ENCODE measurements around the gene PSMB7.
"Not testable (repeated sequence)": the region's sequence is repeated elsewhere in the genome, so short reads cannot be mapped to it uniquely, and the experiment has no call there.

Gene PSMB7

DNA sequence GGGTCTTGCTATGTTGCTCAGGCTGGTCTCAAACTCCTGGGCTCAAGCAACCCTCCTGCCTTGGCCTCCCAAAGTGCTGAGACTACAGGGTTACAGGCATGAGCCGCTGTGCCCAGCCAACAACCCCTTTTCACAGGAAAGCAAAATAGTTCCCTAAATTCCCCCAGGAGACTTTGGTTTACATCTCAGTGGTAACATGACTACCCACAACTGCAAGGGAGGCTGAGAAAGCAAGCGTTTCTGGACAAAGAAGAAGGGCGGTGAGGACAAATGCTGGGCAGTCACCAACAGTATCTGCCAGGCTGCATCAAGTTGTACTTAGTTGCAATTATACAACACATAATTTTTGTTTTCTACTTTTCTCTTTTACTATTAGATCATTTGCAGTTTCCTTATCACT, 27.6 kb upstream of the PSMB7 start:
- DNase-seq = no peak

- no peak for DNase-seq
These were observed 27.1 kb upstream of the PSMB7 start for GRCh38 chr9:124442379-124442778.

DNA sequence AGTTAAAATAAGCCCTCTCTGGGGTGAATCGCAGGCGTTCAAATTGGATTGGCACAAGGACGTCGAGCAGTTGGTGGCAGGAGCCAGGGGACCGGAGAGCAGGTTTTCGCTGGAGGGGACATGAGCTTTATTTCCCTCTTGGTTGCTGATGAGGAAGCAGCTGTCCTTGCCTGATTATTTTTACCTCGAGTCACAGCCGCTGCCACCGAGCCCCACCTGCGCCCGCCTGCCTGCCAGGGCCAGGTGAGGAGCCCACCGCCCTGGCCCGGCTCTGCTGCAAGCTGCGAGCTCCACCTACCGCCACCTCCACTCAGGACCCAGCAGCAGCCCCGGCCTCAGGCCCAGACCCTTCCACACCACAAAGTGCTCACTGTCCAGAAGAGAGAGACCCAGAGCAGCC, 26.0 kb upstream of the PSMB7 start:
- no peak for DNase-seq

- no peak for DNase-seq
These were observed 25.5 kb upstream of the PSMB7 start for GRCh38 chr9:124440786-124441185.

DNA sequence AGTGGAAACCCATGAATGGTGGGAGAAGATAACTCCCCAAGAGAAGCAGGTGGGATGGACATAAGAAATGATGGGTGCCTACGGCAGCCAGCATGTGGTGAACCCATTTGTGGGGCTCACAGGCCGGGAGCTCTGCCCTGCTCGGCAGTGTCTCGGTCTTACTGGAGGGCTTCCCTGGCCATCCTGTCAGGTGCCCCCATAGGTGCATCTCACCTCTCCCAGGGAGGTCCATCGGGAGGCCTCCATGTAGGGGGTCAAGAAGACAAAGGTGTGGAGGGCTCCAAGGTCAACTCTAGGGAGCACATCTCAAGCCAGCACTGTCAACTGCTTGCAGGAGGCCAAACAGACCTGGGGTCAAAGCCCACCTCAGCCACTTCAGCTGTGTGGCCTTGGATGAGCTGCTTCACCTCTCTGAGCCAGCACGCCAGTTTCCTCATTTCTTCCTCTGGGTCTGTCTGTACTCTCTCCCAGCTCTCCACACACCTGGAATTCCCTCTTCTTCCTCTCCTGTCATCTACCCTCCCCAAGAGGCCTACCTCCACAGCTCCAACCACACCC, 24.5 kb upstream of the PSMB7 start:
- no peak for DNase-seq

DNA sequence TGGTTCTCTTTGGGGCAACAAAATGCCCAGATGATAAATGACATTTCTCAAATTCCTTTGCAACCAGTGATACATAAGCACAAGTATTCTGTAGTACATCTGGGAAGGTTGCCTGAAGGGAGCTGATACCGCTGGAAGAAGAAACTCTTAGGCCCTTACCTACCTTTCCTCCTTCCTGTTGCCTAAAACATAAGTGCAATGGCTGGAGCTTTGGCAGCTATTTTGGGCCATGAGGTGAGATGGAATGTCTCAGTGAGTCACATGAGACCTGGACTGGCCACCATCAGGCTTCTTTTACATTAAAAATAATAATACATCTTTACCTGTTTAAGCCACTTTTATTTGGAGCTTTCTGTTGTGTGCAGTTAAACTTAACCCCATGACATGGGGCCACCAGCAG, 23.8 kb upstream of the PSMB7 start:
- no peak for DNase-seq

DNA sequence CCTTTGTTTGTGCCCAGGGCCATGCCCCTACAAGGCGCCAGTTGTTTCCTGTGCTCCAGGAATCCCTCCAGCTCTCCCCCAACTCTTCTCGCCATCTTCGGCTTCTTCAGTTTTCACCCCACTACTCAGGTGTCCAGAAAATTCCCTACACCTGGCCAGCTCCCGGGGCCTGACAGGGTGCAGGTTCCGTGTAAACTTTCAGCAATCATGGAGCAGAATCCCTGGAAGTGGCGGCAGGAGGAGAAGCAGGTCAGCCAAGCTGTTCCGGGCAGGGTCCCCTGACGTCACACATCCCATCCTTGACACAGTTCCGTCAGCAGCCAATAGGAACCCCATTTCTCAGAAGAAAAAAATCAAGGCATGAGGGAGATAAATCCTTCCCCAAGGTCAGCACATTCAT, 22.8 kb upstream of the PSMB7 start:
- DNase-seq = no peak

GRCh38 chr9:124437086-124437485, 21.8 kb upstream of the PSMB7 start:
- DNase-seq = no peak

DNA sequence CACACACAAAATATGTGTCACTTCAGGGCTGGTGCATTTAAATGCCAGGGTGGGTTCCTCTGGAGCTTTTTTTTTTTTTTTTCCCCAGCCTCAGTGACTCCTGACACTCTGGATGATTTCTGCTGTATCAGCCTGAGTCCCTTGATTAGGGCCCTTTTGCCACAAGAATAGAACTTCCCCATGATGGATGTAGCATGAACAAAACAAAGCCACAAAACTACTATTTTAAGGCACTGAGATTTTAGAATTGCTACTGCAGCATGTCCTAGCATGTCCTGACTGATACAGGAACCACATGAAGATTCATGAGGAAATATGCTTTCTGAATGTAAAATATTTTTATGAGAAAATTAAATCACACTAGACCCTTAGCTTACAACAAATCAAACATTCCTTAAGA, 21.1 kb upstream of the PSMB7 start:
- DNase-seq = no peak

DNA sequence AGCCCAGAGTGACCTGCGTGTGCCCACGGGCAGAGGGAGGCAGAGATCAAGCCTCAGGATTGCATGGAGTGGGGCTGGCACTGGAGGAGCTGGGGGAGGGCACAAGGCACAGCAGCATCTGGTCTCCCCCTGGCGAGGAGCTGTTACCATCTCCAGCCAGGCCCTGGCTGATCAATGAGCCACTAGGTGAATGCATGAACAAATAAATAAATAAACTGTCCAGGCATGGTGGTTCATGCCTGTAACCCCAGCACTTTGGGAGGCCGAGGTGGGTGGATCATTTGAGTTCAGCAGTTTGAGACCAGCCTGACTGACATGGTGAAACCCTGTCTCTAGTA, 14.3 kb upstream of the PSMB7 start:
- DNase-seq = no peak

DNA sequence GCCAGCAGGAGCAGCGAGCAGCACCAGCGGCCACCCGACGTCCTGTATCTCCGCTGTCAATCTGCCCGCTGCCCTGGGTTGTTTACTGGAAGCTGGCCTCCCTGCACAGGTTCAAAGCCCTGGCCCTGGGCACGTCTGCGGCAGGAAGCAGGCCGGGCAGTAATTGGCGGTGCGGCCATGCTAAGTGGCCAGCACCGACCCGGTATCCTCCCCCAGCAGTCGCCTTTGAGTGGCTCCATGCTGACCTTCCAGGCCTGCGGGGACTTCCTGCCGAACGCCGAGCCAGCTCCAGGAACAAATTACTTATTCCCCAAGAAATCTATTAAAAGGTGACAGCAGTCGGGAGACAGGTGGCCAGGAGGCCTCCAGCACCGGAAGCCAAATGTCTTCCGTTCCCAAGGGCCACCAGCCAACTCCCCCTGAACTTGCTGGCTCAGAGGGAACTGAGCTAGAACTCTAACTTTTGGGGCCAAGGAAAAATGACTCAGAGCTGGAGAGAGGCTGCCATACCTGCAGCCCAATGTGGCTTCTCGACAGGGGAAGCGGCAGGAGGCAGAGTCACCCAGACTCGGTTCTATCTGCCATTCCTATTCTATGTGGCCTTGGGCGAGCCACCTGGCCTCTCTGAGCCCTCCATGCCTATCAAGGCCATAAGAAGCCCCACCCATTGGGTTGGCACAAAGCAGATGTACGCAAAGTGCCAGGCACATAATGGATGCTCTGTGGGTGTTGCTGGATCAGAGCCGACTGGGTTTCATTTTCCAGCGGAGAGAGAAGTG, 13.7 kb upstream of the PSMB7 start:
- no peak for DNase-seq

- no peak for DNase-seq
These were observed 12.0 kb upstream of the PSMB7 start for GRCh38 chr9:124427281-124427680.

DNA sequence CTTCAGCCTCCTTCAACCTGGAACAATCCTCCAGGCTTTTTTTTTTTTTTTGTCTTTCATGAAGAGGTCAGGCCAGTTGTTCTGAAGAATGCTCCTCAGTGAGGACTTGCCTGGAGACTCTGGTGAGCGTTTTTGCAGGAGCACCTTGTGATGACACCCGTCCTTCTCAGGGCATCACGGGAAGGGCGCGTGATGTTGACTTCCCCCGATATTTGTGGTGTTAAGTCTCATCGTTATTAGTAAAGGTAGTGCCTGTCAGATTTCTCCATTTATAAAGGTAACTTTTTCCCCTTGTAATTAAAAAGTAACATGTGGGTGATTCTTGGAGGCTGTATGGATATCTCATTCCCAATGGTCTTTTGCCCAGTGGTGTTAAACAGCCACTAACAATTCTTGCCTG, 11.1 kb upstream of the PSMB7 start:
- no peak for DNase-seq

DNA sequence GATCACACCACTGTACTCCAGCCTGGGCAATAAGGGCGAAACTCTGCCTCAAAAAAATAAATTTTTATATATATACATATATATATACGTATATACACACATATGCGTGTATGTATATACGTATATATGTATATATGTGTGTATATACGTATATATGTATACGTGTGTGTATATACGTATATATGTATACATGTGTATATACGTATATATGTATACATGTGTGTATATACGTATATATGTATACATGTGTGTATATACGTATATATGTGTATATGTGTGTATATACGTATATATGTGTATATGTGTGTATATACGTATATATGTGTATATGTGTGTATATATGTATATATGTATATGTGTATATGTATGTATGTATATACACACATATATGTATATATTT, 10.5 kb upstream of the PSMB7 start:
- DNase-seq = not testable (repeated sequence)

- no peak for DNase-seq
These were observed 8.3 kb upstream of the PSMB7 start for GRCh38 chr9:124423591-124423990.

DNA sequence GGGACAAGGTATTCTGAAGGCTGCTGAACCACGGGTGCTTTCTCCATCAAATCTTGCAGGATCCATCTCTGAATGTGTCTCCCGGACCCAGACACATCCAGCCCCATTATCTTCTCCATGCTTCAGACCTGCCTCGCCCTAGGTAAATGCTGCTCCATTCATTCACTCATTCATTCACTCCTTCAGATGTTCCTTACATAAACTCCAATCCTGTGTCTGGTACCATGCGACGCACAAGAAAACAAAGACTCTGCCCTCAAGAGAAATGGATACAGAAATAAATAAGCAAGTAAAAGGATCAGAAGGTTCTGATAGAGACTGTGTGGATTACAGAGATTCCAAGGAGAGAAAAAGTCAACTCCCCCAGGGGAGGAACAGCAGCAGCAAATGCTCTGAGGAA, 7.9 kb upstream of the PSMB7 start:
- DNase-seq = no peak

DNA sequence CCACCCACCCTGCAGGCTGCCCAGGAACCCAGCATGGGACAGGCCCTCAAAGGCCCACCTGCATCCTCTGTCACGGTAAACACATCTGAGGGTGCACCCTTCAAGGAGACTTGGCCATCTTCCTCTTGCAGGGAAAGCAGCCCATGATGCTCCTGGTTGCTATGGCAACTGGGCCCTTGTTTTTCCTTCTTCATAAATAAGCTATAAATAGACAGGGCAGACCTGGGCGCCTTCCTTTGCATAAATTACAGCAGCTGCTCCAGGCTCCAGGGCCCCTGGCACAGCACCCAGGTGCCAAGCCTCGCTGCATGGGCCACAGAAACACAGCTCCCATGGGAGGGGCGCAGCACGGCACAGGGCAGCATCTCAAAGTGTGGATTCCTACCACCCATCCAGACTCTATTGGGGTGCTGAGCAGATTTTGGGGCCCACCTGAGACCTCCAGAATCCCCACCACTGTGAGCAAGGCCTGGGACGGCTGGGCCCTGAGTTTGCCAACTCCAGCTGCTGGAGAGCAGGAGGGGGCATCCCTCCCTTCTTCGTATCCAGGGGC, 5.8 kb upstream of the PSMB7 start:
- DNase-seq = no peak

- DNase-seq = no peak
These were observed 4.7 kb upstream of the PSMB7 start for GRCh38 chr9:124419832-124420489.

GRCh38 chr9:124415852-124416484, 726 bp upstream of the PSMB7 start:
- DNase-seq = no peak

DNA sequence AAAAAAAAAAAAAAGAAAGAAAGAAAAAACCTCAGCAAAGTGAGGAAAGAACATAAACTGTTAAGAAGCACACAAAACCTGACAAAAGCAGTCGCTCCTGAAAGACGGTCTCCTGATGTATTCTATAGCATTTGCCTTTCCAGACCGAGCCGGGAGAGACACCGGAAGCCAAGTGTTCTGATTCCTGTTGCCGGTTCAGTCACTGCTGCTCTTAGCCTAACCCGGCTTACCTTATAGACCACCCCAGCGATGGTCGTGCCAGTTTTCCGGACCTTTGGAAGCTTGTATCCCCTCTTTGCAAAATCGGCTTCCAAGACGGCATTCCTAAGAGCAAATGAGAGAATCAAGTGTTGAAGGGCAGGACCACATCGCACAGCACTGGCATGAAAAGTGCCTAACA, 630 bp downstream of the PSMB7 start:
- no peak for DNase-seq

- no peak for DNase-seq
These were observed 3.0 kb downstream of the PSMB7 start for GRCh38 chr9:124412228-124412575.

GRCh38 chr9:124411514-124412227, 3.6 kb downstream of the PSMB7 start:
- DNase-seq = no peak

DNA sequence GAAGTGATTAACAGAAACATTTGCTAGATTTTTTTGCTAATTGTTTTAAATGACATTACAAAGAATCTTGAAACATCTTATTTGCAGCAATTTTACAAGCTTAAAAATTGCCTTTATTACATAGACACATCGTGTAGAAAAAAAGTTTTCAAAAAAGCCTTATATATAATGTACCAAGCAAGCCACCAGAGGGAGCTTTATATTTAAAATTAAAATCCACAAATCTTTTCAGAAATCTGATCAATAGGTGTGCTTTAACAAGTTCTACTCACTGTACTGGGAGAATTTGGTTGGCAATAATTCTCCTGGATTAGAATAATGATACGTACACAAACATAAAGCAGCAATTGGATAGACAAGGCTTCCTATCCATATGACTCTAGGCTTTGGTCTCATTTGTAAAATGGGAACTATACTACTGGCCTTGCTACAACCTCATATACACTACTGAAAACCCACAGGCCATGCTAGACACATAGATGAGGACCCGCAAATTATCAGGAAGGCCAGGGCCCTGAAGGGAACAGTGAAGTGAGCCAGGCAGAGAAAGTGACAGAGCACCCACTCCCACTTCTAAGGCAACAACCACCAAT, 4.8 kb downstream of the PSMB7 start:
- no peak for DNase-seq

Measured in activated T-cell treated with anti-CD3 and anti-CD28 coated beads for 4 hours (primary cell).